Middle frontal gyrus (tissue), 1 donor: ENCODE results near the gene KIF5B.
"Not testable (repeated sequence)": the region's sequence is repeated elsewhere in the genome, so short reads cannot be mapped to it uniquely, and the experiment has no call there.

ENCODE experiments used
- DNase-seq: peaks from one replicate; pipeline ENCODE4 v3.0.0-alpha.2; 2015; ENCODE audit warnings: low spot score; ENCODE audit errors: extremely low spot score

KIF5B gene

GRCh38 chr10:32017044-32017443 lies 39.2 kb downstream of the KIF5B start:
- DNase-seq = no peak

- DNase-seq = no peak
These were observed 40.8 kb downstream of the KIF5B start for GRCh38 chr10:32015386-32015785.

GRCh38 chr10:32007026-32007425 lies 49.2 kb downstream of the KIF5B start:
- no peak for DNase-seq

- no peak for DNase-seq
These were observed 51.2 kb downstream of the KIF5B start for GRCh38 chr10:32005050-32005449.

GRCh38 chr10:32004161-32004591 lies 52.0 kb downstream of the KIF5B start:
- DNase-seq = no peak

- no peak for DNase-seq
These were observed 53.7 kb downstream of the KIF5B start for GRCh38 chr10:32002531-32002930.

DNA sequence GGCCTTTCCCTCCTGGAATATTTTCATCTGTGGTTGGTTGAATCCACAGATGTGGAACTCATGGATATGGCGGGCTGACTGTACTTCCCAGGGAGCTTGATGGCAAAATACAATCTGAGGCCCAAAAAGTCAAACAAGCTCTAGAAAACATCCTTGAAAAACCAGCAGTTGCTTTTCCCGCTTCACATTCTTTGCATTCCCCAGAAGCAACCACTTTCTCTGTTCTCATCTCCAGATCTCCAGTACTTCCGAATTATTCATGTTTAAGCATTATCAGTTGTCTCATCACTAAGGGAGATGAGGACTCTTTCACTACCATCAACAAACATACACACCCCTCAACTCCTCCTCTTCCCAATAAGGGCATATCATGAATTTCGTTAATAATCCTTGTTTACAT lies 55.3 kb downstream of the KIF5B start:
- no peak for DNase-seq

DNA sequence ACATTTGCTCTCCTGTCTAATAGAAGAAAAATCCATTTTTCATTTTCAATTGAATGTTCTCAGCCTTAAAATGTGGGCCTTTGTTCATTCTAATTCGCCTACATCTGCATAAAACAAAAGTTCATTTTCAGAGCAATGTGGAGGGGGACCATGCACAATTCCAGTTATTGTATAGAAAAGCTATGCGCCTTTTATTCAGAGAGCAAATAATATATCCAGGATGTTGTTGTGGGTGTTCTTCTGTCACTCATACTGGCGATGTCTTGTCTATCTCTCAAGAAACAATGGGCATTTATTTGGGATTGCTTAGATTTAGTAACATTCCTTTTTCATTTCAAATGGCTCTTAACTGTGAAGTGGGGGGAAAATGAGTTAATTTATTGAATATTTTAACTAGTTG lies 56.4 kb downstream of the KIF5B start:
- DNase-seq = no peak

DNA sequence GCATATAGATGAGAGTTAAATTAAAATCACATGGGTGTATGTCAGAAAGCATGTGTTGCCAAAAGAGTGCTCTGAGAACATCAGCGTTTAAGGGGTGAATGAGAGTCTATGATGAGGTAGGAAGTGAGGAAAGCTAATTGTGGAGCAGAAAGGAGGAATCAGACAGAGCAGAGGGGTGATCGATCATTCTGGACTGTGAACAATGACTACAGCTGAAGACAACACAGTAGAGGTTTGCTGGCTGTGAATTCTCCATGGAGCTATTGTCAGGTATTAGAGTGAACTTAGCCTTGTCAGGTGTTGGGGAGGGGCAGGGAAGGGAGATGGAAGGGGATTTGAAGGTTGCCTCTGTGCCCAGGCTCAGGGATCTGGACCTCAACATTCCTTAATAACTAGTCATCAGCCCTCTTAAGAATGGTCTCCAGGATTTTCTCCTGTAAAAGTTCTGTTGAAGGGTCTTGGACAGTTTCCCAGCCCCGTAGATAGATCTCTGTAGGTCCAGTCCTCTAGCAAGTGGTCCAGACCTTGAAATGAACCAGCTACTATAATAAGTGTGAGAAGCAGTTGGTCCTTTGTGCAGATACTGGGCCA lies 57.1 kb downstream of the KIF5B start:
- no peak for DNase-seq

DNA sequence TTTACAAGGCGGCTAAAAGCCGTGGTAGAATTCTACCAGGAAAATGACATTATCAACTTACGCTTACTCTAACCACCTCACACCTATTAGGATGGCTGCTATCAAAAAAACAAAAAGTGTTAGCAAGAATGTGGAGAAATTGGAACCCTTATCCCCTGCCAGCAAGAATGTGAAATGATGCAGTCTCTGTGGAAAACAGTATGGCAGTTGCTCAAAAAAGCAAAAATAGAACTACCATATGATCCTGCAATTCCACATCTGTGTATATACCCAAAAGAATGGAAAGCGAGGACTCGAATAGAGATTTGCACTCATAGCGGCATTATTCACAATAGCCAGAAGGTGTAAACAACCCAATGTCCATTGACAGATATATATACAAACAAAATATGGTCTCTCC lies 61.3 kb downstream of the KIF5B start:
- DNase-seq = no peak

DNA sequence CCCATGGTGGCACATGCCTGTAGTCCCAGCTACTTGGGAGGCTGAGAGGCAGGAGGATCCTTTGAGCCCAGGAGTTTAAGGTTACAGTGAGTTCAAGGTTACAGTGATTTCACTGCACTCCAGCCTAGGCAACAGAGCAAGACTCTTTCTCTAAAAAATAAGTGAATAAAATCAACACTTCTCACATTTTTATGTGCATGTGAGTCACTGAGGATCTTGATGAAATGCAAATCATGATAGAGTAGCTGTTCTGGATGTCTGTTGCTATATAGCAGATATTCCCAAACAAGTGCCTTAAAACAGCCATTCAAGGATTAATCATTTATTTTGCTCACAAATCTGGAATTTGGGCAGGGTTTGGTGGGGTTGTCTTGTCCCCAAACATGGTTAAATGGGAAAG lies 65.3 kb downstream of the KIF5B start:
- no peak for DNase-seq

GRCh38 chr10:31987786-31988185 lies 68.4 kb downstream of the KIF5B start:
- DNase-seq = not testable (repeated sequence)

DNA sequence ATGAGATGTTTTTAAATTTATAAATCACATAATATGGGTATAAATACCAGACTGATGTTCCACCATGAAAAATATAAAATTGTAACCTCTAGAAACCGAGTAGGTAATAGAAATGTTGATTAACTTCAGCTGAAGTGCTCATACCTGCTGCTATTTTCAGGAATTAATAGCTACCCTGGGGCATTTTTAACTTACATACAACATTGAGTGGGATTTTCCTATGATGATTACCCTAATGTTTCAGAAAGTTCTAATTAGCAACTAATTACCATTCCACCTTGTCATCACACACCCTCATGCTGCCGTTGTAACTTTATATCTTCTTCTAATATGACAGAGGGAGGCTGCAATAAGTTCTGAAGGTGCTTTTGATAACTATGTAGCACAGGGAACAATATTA lies 74.1 kb downstream of the KIF5B start:
- no peak for DNase-seq

GRCh38 chr10:31980471-31980870 lies 75.8 kb downstream of the KIF5B start:
- no peak for DNase-seq

- not testable (repeated sequence) for DNase-seq
These were observed 77.2 kb downstream of the KIF5B start for GRCh38 chr10:31979071-31979470.

DNA sequence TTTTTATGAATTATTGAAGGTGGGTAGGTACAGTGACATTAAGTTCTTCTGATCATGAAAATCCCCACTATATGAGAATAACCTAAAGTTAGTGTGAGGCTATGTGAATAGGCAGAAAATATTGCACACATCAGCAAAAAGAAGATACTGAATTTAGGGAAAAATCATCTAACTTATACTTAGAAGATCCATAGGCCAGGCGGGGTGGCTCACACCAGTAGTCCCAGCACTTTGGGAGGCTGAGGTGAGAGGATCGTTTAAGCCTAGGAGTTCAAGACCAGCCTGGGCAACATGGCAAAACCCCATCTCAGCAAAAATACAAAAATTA lies 78.1 kb downstream of the KIF5B start:
- no peak for DNase-seq

DNA sequence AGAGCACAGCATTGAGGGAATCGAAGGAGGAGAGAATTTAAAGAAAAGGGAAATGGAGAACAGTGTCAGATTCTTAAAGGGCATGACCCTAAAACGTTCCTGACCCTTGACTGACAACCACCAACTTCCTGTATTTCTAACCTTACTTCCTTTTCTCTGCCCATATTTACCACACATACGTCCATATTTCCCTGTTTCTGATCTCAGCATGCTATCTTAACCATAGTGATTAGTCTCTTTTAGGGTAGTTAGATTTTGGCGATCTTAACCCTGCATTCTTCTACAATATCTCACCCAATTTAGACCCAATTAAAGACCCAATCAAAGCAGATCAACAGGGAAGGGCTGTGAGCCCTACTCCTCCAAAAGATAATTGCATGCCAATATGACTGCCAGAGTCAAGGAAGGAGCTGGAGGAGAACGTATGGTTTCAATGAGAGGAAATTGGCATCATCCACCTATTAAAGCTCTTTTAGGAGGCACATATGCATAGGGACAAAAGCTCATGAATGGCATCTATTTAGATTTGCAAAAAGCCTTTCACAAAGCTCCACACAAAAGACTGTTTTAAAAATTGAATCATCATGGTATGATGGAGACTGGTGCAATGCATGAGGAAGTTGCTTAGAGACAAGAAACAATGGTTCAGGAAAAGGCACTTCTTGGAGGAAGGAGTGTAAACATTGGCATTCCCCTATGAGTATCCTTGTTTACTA lies 78.6 kb downstream of the KIF5B start:
- peak; percentile 7 for DNase-seq

GRCh38 chr10:31975157-31975765 lies 81.0 kb downstream of the KIF5B start:
- no peak for DNase-seq

DNA sequence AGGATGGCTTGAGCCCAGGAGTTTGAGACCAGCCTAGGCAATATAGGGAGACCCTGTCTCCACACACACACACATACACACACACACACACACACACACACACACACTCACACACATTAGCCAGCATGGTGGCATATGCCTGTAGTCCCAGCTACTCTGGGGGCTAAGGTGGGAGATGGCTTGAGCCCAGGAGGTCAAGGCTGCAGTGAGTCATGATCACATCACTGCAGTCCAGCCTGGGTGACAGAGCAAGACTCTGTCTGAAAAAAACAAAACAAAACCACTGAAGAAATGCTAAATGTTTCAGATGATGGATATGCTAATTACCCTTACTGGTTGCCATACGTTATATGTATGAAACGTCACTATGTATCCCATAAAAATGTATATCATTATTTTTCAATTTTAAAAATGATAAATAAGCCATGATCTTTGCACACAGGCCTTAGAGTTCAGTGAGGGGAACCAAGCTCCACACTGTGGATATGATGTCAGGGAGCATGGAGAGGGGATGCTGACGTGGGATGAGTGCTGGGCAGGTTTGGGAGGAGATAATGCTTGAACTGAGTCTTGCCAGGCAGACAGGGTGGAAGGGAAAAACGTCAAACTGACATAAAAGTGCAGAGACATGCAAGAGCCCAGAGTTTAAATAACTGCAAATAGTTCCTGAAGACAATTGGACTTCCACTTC lies 81.6 kb downstream of the KIF5B start:
- DNase-seq = no peak

DNA sequence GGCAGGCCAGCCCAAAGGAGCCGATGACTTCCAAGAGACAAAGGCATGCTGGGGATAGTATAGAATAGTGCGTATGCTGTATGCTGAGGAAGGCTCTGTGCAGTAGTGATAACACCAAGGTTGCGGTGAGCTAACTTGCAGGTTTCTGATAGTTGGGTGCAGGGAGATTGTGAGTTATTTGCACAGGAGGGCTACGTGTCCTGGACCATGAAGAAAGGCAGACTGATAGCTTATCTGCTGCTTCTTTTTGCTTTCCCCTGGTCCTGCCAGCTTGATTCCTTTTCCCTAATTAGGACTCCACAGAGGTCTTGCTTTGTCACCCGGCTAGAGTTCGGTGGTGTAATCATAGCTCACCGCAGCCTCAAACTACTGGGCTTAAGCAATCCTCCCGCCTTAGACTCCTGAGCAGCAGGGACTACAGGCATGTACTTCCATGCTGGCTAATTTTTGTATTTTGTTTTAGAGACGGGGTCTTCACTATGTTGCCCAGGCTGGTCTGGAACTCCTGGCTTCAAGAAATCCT lies 83.6 kb downstream of the KIF5B start:
- DNase-seq = no peak

DNA sequence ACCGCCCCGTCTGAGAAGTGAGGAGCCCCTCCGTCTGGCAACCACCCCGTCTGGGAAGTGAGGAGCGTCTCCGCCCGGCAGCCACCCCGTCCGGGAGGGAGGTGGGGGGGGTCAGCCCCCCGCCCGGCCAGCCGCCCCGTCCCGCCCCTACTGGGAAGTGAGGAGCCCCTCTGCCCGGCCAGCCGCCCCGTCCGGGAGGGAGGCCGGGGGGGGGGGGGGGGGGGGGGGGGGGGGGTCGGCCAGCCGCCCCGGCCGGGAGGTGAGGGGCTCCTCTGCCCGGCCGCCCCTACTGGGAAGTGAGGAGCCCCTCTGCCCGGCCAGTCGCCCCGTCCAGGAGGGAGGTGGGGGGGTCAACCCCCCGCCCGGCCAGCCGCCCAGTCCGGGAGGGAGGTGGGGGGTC lies 86.4 kb downstream of the KIF5B start:
- not testable (repeated sequence) for DNase-seq

- DNase-seq = no peak
These were observed 92.6 kb downstream of the KIF5B start for GRCh38 chr10:31963589-31963980.
